NCI-H2081 treated with DMSO at 0.1 percent for 48 hours (cell line): Measurements from ENCODE around the gene MPLKIP.
"Not testable (repeated sequence)": the region's sequence is repeated elsewhere in the genome, so short reads cannot be mapped to it uniquely, and the experiment has no call there.

Source experiments
- DNase-seq: peaks from one replicate; lab custom pipeline; 2025; lab: John Stamatoyannopoulos, UW

Gene MPLKIP

GRCh38 chr7:40133561-40134427 is 628 bp downstream of the MPLKIP start:
- no peak for DNase-seq

GRCh38 chr7:40122940-40123254 is 11.5 kb downstream of the MPLKIP start:
- no peak for DNase-seq

- DNase-seq, result not testable (repeated sequence)
These were observed 12.1 kb downstream of the MPLKIP start for GRCh38 chr7:40122100-40122939.

DNA sequence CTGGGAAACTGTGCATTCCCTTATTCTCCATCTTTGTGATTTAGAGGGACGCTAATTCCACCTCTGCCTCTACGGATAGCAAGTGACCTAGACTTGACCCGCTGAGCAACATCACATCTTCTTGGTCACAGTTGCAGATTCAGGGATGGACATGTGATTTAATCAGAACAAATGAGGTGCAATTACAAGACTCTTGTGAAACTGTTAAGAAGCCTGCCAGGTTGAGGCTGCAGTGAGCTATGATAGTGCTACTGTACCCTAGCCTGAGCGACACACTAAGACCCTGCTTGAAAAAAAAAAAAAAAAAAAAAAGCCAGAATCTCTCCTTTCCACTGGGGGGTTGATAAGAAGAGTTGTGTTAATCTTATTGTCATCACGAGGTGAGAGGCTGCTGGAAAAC is 14.4 kb downstream of the MPLKIP start:
- DNase-seq, result no peak

GRCh38 chr7:40118201-40118600 is 16.2 kb downstream of the MPLKIP start:
- DNase-seq, result not testable (repeated sequence)

GRCh38 chr7:40117199-40117598 is 17.2 kb downstream of the MPLKIP start:
- DNase-seq, result not testable (repeated sequence)

GRCh38 chr7:40115936-40116335 is 18.5 kb downstream of the MPLKIP start:
- DNase-seq, result no peak

GRCh38 chr7:40105879-40106473 is 28.4 kb downstream of the MPLKIP start:
- no peak for DNase-seq

DNA sequence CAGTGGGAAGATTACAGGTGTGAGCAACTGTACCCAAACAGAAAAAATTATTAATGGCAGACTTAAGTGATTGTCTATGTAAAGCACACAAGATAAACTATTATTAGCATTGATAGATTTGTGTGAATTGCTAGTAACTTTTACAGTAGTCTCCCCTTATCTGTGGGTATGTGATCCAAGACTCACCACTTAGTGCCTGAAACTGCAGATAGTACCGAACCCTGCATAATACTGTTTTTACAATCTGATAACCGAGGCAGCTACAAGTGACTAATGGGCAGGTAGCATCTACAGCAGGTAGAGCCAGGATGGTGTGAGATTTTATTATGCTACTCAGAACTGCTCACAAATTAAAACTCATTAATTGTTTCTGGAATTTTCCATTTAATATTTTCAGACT is 31.5 kb downstream of the MPLKIP start:
- no peak for DNase-seq

- no peak for DNase-seq
These were observed 33.2 kb downstream of the MPLKIP start for GRCh38 chr7:40101201-40101600.

- DNase-seq, result no peak
These were observed 34.6 kb downstream of the MPLKIP start for GRCh38 chr7:40099837-40100236.

DNA sequence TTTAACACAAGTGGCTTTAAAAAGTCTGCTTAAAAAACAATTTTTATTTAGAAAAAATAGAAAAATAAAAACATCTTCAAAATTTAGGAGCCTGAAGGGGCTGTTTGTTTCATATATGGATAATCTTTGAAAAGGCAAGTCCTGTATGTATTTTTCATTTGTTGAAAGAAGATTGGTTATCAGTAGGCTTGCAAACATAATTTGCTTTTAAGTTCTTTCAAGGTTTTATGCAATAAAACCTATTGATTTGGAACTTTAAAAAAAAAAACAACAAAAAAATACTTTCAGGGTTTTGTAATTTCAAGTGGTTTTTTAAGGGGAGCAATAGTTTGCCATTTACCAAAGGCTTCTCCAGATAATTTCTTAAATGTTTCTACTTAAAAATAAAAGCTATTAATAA is 35.6 kb downstream of the MPLKIP start:
- DNase-seq, result no peak

DNA sequence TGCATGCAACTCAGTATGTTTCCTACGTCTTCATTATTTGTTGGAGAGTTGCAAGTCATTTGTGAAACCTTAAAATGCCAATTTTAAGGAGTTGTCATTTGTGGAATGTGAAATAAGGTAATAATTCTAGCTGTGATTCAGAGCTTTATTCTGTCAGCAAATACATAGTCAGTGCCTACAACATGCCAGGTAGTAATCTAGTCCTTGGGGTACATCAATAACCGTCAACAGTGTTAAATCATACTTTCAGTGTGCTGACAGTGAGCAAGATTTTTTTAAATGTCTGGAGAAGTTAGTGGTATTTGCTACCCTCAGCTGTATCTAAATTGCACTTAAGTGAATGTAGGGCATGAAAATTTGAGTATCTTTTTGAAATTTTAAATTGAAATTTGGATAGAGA is 36.7 kb downstream of the MPLKIP start:
- DNase-seq, result no peak

DNA sequence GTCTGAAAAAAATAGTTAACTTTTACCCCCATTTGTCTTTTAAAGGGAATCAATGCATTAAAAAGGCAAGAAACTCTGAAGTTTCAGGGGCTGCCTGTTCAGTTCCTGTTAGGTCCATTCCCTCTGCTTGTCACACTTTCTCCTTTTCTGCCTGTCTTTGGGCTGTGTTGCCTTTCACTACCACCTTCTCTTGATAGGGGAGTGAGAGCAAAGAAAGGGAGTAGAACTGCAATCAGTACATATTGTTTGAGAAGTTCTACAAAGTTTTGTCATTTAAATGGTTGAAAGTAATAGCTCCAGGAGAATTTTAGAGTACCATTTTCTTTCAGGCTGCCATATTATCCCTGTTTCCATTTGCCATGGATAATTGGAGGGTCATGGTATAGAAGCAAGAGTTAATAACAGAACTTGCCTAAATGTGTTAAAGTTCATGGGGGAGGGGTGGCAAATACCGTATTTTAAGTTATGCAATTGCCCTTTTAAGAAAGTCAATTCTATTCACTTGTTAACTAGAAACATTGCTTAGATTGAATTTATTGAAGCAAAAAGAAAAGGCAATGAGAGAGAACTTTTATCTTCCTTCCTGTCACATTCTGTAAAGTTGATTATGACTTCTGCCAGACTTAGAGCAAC is 38.6 kb downstream of the MPLKIP start:
- DNase-seq, result no peak

DNA sequence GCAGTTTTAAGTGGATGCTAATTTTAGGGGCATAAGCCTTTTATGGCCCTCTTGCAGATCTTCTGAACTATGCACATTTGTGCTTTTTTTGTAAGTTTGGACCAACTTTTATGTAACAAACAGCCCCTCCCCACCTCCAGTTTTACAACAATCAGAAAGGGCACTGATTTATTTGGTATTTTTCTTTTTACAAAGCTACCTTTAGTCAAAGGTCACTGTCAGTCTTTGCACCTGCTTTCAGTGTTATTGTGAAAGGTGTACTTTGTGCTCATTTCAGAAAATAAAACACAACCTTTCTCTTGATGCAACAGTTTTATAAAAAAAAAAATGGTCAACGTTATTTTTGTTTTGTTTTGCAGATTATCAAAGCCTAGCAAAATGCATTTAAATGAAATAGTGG is 39.2 kb downstream of the MPLKIP start:
- DNase-seq, result no peak

- no peak for DNase-seq
These were observed 40.6 kb downstream of the MPLKIP start for GRCh38 chr7:40093631-40094350.

- no peak for DNase-seq
These were observed 42.2 kb downstream of the MPLKIP start for GRCh38 chr7:40092182-40092581.

- DNase-seq, result no peak
These were observed 56.6 kb downstream of the MPLKIP start for GRCh38 chr7:40077849-40078248.
